Glutamatergic neuron (in vitro differentiated cells): Measurements from ENCODE around the gene NXF1. TPM values are rescaled to one million over a fixed set of nuclear protein-coding genes. Genes with fewer than 3 reads are reported as not detected.
"Not testable (repeated sequence)": the region's sequence is repeated elsewhere in the genome, so short reads cannot be mapped to it uniquely, and the experiment has no call there.

Experiments
- DNase-seq: peaks from one replicate; pipeline ENCODE4 v3.0.0; 2022
- H3K27ac Mint-ChIP-seq: one replicate; pipeline ENCODE4 v1.8.0; 2020; ENCODE audit warnings: mild to moderate bottlenecking, mixed read lengths, inconsistent platforms; ENCODE audit not compliant: unreplicated experiment
- H3K27me3 Mint-ChIP-seq: one replicate; pipeline ENCODE4 v1.8.0; 2020; ENCODE audit warnings: mild to moderate bottlenecking, moderate library complexity, mixed read lengths, inconsistent platforms; ENCODE audit not compliant: unreplicated experiment
- H3K36me3 Mint-ChIP-seq: one replicate; pipeline ENCODE4 v1.8.0; 2020; ENCODE audit warnings: mild to moderate bottlenecking, mixed read lengths, inconsistent platforms; ENCODE audit not compliant: unreplicated experiment
- H3K4me1 Mint-ChIP-seq: one replicate; pipeline ENCODE4 v1.8.0; 2020; ENCODE audit warnings: mild to moderate bottlenecking, low read depth, mixed read lengths, inconsistent platforms; ENCODE audit not compliant: unreplicated experiment
- H3K4me3 Mint-ChIP-seq: one replicate; pipeline ENCODE4 v1.8.0; 2020; ENCODE audit warnings: mild to moderate bottlenecking, mixed read lengths, inconsistent platforms; ENCODE audit not compliant: unreplicated experiment
- H3K9me3 Mint-ChIP-seq: one replicate; pipeline ENCODE4 v1.8.0; 2020; ENCODE audit warnings: mild to moderate bottlenecking, moderate library complexity, mixed read lengths, inconsistent platforms; ENCODE audit not compliant: unreplicated experiment
- CTCF ChIP-seq: fragments of 200-600 bp; sonication (generic); IDR thresholded peaks from one replicate; pipeline ENCODE4 v1.5.0; 2021; ENCODE audit not compliant: partially characterized antibody, unreplicated experiment
- total RNA-seq: library from RNA; stranded (reverse); fragmentation: NEBNext Ultra II Directional; extraction: Animal tissue kit (Norgen Biotek cat#: 25700); gene quantifications from one replicate; pipeline ENCODE4 v1.2.1, GENCODE V29; 2021; ENCODE audit not compliant: unreplicated experiment

Gene NXF1
- total RNA-seq, 1 donor from 2014 or later: 104 TPM

DNA sequence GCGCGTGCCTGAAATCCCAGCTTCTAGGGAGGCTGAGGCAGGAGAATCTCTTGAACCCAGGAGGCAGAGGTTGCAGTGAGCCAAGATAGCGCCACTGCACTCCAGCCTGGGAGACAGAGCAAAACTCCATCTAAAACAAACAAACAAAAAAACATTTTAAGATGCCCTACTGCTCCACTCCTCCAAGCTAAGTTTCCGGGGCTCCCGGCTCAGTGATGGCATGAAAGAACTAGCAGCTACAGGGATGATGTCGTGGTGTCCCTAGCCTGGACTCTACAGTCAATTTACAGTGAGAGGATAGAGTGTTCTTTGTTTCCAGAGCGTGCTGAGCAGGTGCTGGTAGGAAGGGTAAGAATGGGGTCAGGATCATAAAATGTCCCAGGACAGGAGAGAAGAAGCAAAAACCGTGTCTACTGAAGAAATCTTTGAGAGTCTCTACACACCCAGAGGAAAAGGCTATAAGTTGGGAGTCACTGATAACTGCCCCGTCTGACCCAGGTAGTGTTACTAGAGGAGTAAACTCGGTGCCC lies 50.1 kb downstream of the NXF1 start:
- no peaks in the 10 kb centered on the region for H3K36me3 Mint-ChIP-seq
- H3K4me3 Mint-ChIP-seq: peak overlapping the region; percentile 93
- H3K27ac Mint-ChIP-seq: peak overlapping the region; percentile 45
- DNase-seq: no peak
- H3K4me1 Mint-ChIP-seq: peaks cover 1% of the 10 kb centered on the region
- no peak for TF ChIP-seq CTCF
- H3K9me3 Mint-ChIP-seq: peaks cover 13% of the 10 kb centered on the region
- peaks cover 4% of the 10 kb centered on the region for H3K27me3 Mint-ChIP-seq

- no peaks in the 10 kb centered on the region for H3K36me3 Mint-ChIP-seq
Observed at GRCh38 chr11:62753736-62754603, 51.3 kb downstream of the NXF1 start, which contains the start of gene ZBTB3. Gene ZBTB3 (minus strand): TSS chr11:62754160. CDS start chr11:62753664, 496 bp downstream.

GRCh38 chr11:62752994-62753735 lies 52.1 kb downstream of the NXF1 start:
- Mint-ChIP-seq H3K9me3 (peaks cover 13% of the 10 kb centered on the region), H3K36me3 (no peaks in the 10 kb centered on the region), H3K4me3 (peak overlapping the region; percentile 93), H3K27me3 (peaks cover 3% of the 10 kb centered on the region), H3K4me1 (peaks cover 1% of the 10 kb centered on the region), H3K27ac (peak overlapping the region; percentile 97)
- DNase-seq: no peak
- TF ChIP-seq CTCF: no peak

More at GRCh38 chr11:62753736-62754603, 51.3 kb downstream of the NXF1 start, which contains the start of gene ZBTB3:
- Mint-ChIP-seq H3K27ac (peak within 1 kb of the TSS; percentile 97), H3K9me3 (peaks cover 13% of the 10 kb centered on the region), H3K4me3 (peak within 1 kb of the TSS; percentile 93), H3K4me1 (peaks cover 1% of the 10 kb centered on the region), H3K27me3 (peaks cover 3% of the 10 kb centered on the region)
- DNase-seq: peak; percentile 95
- TF ChIP-seq CTCF: no peak

DNA sequence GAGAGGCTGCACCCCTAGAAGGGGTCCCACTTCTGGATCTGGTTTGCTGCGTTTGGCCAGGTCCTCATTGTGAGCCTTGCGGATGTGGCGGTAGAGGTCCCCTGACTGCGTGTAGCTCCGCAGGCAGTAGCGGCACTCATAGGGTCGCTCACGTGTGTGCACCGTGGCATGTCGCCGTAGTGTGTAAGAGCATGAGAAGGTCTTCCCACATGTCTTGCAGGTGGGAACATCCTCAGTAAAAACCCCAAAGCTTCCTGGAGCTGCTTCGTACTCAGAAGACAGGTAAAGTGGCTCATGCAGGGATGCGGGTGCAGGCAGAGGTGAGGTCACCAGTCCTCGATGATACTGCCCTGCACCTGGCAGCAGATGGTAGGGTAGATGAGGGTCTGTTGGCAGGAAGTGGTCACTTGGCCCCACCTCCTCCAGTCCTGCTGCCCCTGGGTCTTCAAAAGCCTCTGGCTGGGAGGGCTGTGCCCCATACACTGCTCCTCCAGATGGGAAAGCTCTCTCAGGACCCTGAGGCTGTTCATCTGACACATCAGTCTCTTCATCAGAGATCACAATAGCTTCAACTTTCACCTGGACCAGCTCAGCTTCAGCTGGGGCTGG lies 53.0 kb downstream of the NXF1 start:
- no peak for DNase-seq
- Mint-ChIP-seq H3K4me3 (peak overlapping the region; percentile 93), H3K36me3 (no peaks in the 10 kb centered on the region), H3K4me1 (peaks cover 5% of the 10 kb centered on the region), H3K27me3 (peaks cover 3% of the 10 kb centered on the region), H3K9me3 (peaks cover 13% of the 10 kb centered on the region), H3K27ac (peak overlapping the region; percentile 97)
- no peak for TF ChIP-seq CTCF

DNA sequence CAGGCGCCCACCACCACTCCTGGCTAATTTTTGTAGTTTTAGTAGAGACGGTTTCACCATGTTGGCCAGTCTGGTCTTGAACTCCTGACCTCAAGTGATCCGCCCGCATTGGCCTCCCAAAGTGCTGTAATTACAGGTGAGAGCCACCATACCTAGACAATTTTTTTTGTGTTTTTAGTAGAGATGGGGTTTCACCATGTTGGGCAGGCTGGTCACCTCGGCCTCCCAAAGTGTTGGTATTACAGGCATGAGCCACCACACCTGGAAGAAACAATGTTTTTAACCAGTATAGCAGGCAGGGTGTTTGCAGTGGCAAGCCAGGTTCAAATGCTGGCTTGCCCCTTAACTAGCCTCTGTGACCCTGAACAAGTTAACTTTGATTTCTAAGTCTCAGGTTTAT lies 55.3 kb downstream of the NXF1 start:
- DNase-seq, H3K27me3 Mint-ChIP-seq, H3K4me3 Mint-ChIP-seq, H3K36me3 Mint-ChIP-seq, H3K9me3 Mint-ChIP-seq, H3K4me1 Mint-ChIP-seq, H3K27ac Mint-ChIP-seq: not testable (repeated sequence)
